ENCODE measurements around the gene PARP3.
A peak's percentile ranks its signal among the peaks of the same experiment; 100 is the strongest.

Gene PARP3

GRCh38 chr3:51967384-51968169, 25.4 kb downstream of the PARP3 start, which contains the start of gene PCBP4:
Gene PCBP4, minus strand, starts transcription at chr3:51967454. Its CDS starts 6,214 bp downstream, at chr3:51961240.
- DNase-seq = peak; percentile 71

GRCh38 chr3:51968170-51968775, 26.1 kb downstream of the PARP3 start:
- peak; percentile 12 for DNase-seq

DNA sequence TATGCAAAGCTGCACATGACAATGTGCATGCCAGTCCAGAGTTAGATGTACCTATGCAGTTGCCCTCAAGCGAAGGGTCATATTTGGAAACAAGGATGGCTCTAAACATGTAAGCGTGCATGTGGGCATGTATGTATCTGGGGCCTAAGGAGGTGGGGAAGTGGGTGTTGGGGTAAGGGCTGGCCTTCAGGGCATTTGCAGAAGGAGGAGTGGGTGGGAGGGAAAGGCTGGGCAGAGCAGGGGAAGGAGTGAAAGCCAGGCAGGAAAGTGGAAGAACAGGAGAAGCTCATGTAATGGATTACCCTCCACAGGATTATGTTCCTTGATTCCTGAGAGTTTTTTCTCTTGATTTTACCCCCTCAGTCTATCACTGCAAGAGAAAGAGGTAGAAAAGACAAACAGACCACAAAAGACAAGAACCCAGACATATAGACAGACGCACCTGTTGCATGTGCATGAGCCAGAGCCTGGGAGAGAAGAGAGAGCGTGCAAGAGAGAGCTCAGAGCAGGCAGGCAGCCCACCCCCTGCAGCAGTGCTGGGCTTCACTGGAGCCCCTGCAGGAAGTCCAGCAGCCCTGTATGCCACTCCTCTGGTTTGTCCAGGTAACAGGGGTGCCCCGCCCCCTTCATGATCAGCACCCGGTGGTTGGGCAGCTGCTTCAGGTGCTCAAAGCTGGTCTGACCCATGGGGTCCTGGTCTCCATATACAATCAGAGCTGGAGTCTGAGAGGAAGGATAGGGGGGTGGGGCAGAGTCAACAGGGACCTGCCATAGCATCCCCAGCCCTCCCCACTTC, 26.9 kb downstream of the PARP3 start:
- DNase-seq = no peak

- DNase-seq = no peak
Measured at GRCh38 chr3:51969841-51970240, 27.7 kb downstream of the PARP3 start.

DNA sequence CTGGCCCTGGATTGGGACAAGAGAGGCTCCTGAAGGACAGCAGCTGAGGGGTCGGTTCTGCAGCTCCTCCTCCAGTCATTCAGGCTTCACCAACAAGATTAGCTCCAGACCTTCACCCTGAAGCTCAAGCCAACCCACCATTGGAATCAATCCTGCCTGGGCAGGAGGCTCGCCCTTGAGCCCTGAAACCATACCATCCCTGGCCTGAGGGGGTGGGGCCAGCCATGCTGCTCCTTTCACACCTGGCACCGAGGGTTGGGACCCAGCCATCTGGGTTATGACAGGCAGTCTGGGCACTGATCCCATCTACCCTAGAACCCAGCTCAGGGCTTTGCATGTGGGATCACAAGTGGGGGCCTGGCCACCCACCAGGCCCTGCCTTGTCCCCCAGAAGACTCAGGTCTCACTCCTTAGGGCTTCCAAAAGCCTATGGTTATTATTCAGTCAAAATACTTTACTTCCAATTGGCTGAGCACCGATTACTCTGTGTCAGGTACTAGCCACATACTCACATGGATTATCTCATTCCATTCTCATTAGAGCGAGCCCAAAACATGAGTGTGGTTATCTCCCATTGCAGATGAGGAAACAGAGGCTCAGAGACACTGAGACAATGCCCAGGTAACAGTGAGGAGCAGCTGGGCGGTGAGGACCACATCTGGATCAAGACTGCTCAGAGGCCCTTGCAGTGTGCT, 28.6 kb downstream of the PARP3 start:
- DNase-seq = no peak

DNA sequence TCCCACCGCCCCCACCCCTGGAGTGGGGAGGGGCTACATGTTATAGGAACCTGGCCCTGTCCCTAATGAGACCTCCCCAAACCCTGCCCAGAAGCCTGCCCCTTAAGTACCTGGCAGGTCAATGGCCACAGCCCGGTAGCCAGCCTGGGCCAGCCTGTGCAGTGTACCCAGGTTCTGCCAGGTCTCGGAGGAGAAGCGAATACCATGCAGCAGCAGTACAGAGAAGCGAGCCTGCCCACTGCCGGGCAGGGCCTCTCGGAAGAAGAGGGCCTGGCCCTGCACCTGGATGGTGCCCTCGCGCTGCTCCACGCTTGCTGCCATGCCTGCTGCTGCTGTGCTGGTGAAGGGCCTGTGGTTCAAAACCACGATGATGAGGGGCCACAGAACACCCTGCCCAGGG, 29.2 kb downstream of the PARP3 start:
- no peak for DNase-seq

- peak; percentile 27 for DNase-seq
Measured at GRCh38 chr3:51974277-51974962, 32.3 kb downstream of the PARP3 start.

- DNase-seq = peak; percentile 80
Measured at GRCh38 chr3:51974963-51975851, 33.0 kb downstream of the PARP3 start, which contains the start of gene ABHD14A. Gene ABHD14A, plus strand, starts transcription at chr3:51975064. Its CDS starts 72 bp downstream, at chr3:51975136.

DNA sequence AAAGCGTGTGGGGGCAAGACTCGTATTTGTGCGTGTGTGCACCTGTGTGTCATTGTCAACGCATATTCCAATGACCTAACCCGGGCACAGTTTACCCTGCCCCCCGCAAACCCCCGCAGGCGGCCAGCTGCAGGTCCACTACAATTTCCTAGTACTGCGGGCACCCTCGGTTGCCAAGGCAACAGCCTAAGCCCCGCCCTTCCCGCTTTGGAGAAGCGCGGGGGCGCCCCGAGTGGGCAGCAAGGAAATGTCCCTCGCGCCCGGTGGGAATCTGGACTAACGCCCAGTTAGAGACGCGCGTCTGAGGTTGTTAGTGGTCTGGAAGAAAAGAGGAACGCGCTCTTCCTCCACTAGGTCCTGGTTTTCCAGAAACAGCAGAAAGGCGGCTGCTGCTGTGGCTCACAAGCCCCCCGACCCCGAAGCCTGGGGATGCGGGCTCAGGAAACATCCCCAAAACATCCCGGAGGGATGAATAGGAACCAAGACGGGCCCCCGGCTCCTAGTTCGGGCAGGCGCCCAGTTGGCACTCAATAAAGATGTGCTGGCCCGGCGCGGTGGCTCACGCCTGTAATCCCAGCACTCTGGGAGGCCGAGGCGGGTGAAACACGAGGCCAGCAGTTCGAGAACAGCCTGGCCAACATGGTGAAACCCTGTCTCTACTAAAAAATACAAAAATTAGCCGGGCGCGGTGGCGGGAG, 33.8 kb downstream of the PARP3 start:
- DNase-seq = peak; percentile 48

GRCh38 chr3:51977446-51978142, 35.4 kb downstream of the PARP3 start:
- peak; percentile 51 for DNase-seq

DNA sequence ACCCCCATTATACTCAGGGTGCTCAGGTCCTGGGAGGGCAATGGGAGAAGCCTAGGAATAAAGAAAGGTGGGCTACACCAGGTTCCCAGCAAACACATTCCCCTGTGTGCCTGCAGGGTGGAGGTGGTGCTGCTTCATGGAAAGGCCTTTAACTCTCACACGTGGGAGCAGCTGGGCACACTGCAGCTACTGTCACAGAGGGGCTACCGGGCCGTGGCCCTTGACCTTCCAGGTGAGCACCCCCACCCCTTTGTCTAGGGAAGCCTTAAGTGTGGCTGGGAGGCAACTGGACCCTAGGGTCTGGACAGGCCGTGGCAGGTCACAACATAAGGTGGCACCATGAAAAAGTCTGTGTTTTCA, 36.0 kb downstream of the PARP3 start:
- no peak for DNase-seq

DNA sequence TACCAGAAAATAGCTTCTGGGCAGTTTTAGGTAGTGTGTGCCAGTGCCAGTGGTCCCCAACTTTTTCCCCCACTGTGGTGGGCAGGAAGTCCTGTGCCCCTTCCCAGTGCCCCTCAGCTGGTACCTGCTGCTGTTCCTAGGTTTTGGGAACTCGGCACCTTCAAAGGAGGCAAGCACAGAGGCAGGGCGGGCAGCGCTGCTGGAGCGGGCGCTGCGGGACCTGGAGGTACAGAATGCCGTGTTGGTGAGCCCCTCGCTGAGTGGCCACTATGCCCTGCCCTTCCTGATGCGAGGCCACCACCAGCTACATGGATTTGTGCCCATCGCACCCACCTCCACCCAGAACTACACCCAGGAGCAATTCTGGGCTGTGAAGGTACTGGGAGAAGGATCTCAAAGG, 38.1 kb downstream of the PARP3 start:
- DNase-seq = no peak

DNA sequence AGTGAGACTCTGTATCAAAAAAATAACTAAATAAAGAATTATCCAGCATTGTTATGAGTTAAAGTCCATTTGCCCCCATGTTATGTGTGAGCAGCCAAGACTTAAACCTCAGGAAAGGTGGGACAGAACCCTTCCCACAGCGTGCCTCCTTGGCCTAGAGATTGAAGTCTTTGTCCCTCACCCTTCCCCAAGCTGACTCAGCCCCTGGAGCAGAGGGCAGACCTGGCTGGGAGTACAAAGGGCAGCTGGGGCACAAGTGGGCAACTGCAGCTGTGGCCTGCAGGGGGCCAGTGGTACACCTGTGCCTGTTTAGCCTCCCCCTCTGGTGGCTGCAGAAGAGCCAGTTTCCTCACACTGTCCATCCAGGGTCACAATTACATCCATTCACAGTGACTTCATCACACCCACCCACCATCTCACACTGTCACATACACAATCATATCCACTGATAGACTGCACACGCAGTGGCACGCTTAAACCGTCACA, 40.2 kb downstream of the PARP3 start:
- peak; percentile 38 for DNase-seq

- DNase-seq = peak; percentile 76
Measured at GRCh38 chr3:51982838-51983577, 40.8 kb downstream of the PARP3 start, which contains the start of gene ACY1. Gene ACY1, plus strand, starts transcription at chr3:51983535. Its CDS starts 530 bp downstream, at chr3:51984065.

DNA sequence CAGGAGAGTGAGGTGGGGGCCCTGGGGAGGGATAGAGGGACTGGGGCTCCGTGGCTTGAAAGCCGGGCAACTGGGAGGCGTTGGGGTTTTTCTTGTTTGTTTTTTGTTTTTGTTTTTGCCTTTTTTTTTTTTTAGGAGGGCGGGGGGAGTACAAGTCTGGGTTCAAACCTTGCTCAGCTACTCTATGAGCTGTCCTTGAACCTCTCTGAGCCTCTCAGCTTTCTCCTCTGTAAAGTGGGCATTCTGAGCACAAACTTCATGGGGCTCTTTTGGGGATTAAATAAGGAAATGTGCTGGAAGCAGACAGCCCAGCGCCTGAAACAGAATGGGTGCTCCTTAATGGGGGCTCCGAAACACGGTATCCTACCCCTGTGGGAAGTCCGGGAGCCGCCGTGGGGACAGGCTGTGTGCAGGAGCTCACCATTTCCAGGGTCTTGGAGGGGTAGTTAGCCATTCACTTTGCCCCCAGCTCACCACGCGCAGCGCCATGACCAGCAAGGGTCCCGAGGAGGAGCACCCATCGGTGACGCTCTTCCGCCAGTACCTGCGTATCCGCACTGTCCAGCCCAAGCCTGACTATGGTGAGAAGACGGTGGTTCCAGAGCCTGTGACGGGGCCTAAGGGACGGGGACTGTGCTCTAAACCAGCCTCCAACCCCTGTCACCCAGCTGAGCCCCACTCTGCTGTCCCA, 41.6 kb downstream of the PARP3 start:
- no peak for DNase-seq

GRCh38 chr3:51984269-51984647, 42.1 kb downstream of the PARP3 start:
- no peak for DNase-seq

GRCh38 chr3:51985063-51985462, 42.9 kb downstream of the PARP3 start:
- no peak for DNase-seq

Data from CD4-positive, alpha-beta T cell treated with Interleukin-17A for 4 hours (primary cell).